GM21447 (cell line): ENCODE results near the gene MGMT.

Experiments
- ATAC-seq: cut with Tn5 transposase; IDR thresholded peaks from one replicate; pipeline ENCODE4 v1.9.1; 2021; ENCODE audit not compliant: unreplicated experiment

The MGMT gene

DNA sequence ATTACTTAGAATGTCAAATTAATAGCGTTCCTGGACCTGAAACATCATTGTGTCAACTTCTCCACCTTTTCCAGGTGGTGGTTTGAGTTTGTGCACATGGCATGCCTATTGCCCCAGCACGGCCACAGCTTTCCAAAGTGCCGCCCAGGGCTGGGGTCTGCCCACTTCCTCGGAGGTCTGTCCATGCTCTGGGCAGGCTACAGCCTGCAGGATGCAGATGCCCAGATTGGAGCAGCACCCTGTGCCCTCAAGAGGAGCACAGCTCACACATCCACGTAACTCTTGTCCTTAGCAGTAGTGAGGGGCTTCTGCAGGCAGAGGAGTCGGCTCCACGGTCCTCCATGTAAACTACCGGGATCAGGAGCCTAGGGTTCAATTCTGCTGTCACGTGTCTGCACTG is 258.4 kb downstream of the MGMT start:
- ATAC-seq = no peak

- no peak for ATAC-seq
These were observed 259.0 kb downstream of the MGMT start for GRCh38 chr10:129725890-129726631.

GRCh38 chr10:129727071-129727470 is 260.0 kb downstream of the MGMT start:
- no peak for ATAC-seq

DNA sequence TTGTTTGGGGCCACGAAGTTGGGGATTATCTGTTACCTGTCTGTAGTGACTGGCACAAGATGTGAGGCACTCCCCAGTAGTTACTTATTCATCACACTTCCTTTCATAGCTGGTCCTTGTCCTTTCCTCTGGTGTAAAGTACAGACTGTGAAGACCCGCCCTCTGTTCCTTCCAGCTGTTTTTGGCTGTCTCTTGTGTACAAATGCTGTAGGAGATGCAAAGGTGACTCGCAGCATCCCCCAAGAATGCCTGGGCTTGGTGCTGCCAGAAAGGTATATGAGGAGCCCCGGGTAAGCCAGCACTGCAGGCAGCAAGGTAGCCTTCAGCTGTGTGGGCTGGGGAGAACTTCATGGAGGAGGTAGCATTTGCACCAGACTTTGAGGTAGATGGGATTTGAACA is 260.5 kb downstream of the MGMT start:
- no peak for ATAC-seq

DNA sequence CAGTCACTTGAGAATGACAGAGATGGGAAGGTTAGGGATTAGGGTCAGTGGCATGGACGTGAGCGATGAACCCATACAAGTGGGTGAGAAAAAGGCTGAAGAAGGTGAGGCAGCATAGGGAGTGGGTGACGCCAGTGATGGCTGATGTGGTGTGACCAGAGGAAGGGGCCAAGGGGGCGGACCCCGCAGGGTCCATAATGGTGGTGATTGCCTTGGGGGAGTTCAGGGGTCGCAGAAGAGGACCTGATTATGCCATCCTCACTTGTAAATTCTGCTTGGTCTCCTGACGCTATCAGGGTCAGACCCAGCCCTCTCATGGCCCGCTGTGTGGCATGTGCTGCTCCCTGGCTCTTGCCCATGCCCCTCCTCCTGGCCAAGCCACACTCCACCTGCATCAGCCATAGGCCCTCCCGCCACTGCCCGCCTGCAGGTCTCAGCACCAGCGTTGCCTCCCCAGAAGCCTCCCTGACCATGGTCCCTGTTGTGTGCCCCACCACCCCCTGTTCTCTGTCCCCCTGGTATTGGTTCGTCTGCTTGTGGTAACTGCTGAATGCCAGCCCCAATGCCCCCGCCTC is 261.3 kb downstream of the MGMT start:
- ATAC-seq = no peak

GRCh38 chr10:129728905-129729795 is 262.1 kb downstream of the MGMT start:
- ATAC-seq = no peak

DNA sequence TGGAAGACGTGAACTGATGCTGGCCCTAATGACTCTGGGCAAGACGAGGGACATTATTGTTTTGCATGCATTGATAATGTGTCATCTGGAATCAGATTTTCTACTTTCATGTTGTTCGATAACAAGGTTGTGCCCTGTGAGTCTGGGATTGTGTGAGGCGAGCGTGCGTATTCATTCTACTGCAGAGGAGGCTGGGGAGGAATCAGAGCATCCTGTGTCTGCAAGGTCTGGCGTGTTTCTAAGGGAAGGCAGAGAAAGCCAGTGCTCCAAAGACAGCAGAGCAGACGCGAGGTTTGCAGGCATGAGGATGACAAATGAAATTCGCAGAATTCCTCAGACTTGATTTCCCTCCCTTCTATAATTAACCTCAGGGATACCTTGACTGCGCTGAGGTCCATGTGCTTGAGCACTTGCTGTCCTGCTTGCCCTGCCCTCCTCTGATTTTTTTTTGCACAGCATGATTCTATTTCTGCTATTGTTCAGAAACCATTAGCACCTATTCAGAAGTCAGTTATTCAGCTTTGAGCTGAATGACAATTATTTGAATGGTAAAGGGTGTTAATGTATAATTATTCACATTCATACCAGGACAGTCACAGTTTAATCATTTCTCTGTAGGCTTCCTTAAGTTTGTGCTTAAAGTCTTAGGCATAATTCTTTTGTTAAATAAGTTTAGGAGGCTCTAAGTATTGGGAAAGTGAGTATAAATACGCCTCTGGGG is 263.4 kb downstream of the MGMT start:
- ATAC-seq = no peak

- ATAC-seq = no peak
These were observed 263.9 kb downstream of the MGMT start for GRCh38 chr10:129730993-129731325.

- ATAC-seq = no peak
These were observed 273.7 kb downstream of the MGMT start for GRCh38 chr10:129740532-129741279.

DNA sequence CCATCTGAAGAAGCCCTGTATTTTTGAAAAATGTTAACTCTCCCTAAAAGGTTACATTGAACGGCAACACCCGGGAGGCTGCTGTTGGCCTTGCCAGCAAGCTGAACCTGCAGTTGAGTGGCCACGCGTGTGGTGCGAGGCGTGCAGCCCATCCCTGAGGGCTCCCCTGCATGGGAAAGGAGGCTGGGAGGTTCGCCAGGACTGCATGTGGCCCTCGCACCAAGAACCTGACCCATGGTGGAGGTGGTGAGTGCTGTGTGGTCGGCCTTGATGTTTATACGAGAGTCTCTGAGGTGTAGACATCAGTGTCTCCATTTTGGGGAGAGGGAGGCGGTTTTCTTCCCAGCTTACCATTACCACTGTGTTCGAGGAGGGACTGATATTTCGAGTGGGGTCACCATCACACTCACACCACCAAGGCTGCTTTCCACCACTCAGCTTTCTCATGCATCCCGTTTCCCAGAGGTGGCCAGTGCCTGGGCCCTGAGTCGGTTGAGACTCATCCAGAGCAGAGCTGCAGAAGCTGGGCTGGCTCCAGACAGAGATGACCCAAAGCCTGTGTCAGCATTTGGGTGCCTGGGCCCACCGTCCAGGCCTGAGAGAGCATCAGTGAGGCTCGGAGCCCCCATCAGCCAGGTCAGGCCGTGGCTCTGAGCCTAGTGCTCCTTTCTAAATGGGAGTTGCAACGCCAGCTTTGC is 274.4 kb downstream of the MGMT start:
- no peak for ATAC-seq

GRCh38 chr10:129741978-129742741 is 275.1 kb downstream of the MGMT start:
- ATAC-seq = no peak

DNA sequence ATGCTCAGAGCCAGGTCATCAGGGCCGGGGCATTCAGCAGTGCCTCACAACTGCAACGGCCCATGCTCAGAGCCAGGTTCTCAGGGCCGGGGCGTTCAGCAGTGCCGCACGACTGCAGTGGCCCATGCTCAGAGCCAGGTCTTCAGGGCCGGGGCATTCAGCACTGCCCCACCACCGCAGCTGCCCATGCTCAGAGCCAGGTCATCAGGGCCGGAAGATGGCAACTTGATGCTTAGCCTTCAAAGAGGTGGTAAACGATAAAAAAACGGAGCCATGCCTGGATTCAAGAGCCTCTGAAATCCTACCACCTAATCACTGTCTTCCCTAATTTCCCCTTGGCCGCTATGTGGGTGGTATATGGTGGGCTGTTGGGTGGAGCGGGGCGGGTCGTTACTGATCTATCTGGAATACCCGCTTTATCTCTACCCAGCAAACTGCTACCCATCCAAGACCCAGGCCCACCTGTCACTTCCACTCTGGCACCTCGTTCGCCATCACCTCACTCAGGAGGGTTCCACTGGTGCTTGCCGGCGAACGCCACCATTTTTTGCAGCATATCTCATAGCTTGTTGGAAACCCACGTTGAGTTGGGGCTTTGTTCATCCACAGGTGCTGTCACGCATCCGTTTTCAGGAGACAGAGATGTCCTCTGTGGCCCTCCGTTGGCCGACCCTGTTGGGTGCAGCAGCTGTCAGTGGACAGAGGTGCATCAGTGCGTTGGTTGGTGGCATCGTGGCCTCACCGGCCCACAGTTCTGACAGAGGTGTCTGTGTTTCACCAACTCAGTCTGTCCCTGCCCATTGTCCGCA is 275.9 kb downstream of the MGMT start:
- no peak for ATAC-seq

GRCh38 chr10:129743738-129744133 is 276.7 kb downstream of the MGMT start:
- ATAC-seq = no peak

- ATAC-seq = no peak
These were observed 277.4 kb downstream of the MGMT start for GRCh38 chr10:129744134-129745111.

GRCh38 chr10:129745186-129745750 is 278.2 kb downstream of the MGMT start:
- ATAC-seq = no peak

DNA sequence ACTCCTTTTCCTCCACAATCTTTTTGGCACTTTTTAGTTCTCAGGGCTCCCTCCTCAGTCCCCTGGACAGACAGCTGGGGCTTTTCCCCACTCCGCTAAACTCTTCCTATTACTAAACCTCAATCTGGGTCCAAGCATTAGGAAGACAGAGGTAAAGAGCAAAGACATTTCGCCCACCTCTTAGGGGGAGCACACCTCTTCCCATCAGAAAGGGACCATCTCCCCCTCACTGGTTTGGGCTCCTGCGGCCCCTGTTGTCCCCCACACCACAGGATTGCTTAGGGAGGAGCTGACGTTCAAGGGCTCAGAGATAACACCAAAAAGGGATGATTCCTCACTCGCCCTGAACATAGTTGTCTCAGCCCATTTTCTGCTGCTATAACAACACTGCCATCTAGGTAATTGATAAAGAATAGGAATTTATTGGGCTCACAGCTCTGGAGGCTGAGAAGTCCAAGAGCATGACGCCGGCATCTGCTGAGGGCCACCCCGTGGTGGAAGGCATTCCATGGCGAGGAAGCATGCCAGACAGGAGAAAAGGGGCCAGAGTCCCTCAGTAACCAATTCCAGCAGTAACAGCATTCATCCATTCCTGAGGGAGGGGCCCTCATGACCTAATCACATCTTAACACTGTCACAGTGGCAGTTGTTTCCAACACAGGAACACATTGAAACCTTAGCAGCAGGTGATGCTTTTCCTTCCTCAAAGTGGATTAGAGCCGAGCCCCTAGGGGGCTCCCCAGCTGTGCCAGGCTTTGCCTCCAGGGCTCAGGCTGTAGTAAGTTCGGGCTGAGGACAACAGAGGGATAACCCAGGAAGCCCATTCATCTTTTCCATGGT is 287.4 kb downstream of the MGMT start:
- no peak for ATAC-seq
